ENCODE results near the gene FAN1. TPM values are rescaled to one million over a fixed set of nuclear protein-coding genes. Genes with fewer than 3 reads are reported as not detected.
A peak's percentile ranks its signal among the peaks of the same experiment; 100 is the strongest.

FAN1 gene
- polyA plus RNA-seq, 1 of the 3 experiments (the other 2 are of a cell fraction): 5.7 TPM

- TF ChIP-seq MAX (IDR thresholded peaks at IDR 0.05; ENCODE audit: low read depth): no peak
These were observed 17.4 kb downstream of the FAN1 start (continued) for GRCh38 chr15:30921106-30921505.

- Histone ChIP-seq H3K79me2 (ENCODE audit: insufficient read depth) (no peaks in the 10 kb centered on the region), H3K4me1 (ENCODE audit: control insufficient read depth in 1 of 2, insufficient read depth in 2 of 2, low read depth in 1 of 2, low read length in 1 of 2) (peaks cover 0 to 34% of the 10 kb centered on the region in 2 experiments; a peak in 2 of 4 replicates), H3K9ac (no peak overlapping the region), H3K9me2 (no peaks in the 10 kb centered on the region), H3K27me3 (ENCODE audit: insufficient read depth) (no peaks in the 10 kb centered on the region), H3K27ac (ENCODE audit: low read depth in 2 of 2, low read length in 1 of 2) (peak overlapping the region in 1 of 2 experiments; percentile 79; a peak in 2 of 4 replicates), H3F3A (replicated peaks; ENCODE audit: insufficient read depth) (no peaks in the 10 kb centered on the region), H3K4me2 (no peak overlapping the region), H3K9me3 (no peaks in the 10 kb centered on the region), H3K4me3 (ENCODE audit: low read depth in 2 of 2, low read length in 1 of 2) (no peak overlapping the region), H3K36me3 (replicated peaks in 1 of 2; ENCODE audit: control insufficient read depth in 1 of 2, insufficient read depth in 2 of 2, low read length in 1 of 2) (peaks cover 38 to 66% of the 10 kb centered on the region in 2 experiments), H2AFZ (ENCODE audit: low read depth) (no peak overlapping the region), H4K20me1 (ENCODE audit: insufficient read depth) (no peaks in the 10 kb centered on the region)
- ChIA-PET POLR2A (interaction anchor here (1.8 kb wide), 1 partner anchor 18 kb away, joined by 4 read pairs; the partner anchor contains the start of gene FAN1), CTCF (interaction anchor here (2.3 to 4.0 kb wide), 3 partner anchors 9 to 207 kb away, joined by 7 to 21 read pairs (median 9); partner anchors contain the start of gene FAN1)
- 88% methylated on average over 8 of the region's 9 CpGs for WGBS (ENCODE audit: low lambda C conversion rate)
- TF ChIP-seq JUND (IDR thresholded peaks at IDR 0.05) (no peak), GABPA (IDR thresholded peaks at IDR 0.05; ENCODE audit: low read depth) (no peak), CHD2 (IDR thresholded peaks at IDR 0.05; ENCODE audit: low read length, partially characterized antibody) (peak; percentile 70), RAD21 (IDR thresholded peaks at IDR 0.05; ENCODE audit: low read length) (0 out of 2 replicates have a peak, but pooled peaks have one; percentile 17), RCOR1 (IDR thresholded peaks at IDR 0.05; ENCODE audit: low read length) (peak; percentile 79), RXRA (IDR thresholded peaks at IDR 0.05; ENCODE audit: borderline replicate concordance, low read depth) (no peak), EP300 (IDR thresholded peaks at IDR 0.05; ENCODE audit: borderline replicate concordance in 1 of 2, low read depth in 1 of 2, low read length in 1 of 2) (peak in 1 of 2 experiments; percentile 77; a peak in 2 of 4 replicates), GATA2 (CRISPR knock-in tag; IDR thresholded peaks at IDR 0.05) (peak; percentile 66), MXI1 (IDR thresholded peaks at IDR 0.05; ENCODE audit: low read depth, low read length) (peak; percentile 69; the same call in 1 of the 2 replicates), ZBTB33 (IDR thresholded peaks at IDR 0.05; ENCODE audit: borderline replicate concordance, low read depth) (no peak)
- TF ChIP-seq, protein P1, sequence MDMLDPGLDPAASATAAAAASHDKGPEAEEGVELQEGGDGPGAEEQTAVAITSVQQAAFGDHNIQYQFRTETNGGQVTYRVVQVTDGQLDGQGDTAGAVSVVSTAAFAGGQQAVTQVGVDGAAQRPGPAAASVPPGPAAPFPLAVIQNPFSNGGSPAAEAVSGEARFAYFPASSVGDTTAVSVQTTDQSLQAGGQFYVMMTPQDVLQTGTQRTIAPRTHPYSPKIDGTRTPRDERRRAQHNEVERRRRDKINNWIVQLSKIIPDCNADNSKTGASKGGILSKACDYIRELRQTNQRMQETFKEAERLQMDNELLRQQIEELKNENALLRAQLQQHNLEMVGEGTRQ (IDR thresholded peaks at IDR 0.05; ENCODE audit: borderline replicate concordance, low read depth, low read length): no peak
- DNase-seq: peak; percentile 76
These were observed 18.2 kb downstream of the FAN1 start for GRCh38 chr15:30921781-30922479.
